ENCODE results near the gene ARNT2.

The ARNT2 gene

GRCh38 chr15:80556694-80557367 lies 152.6 kb downstream of the ARNT2 start:
- TF ChIP-seq CTCF (IDR thresholded peaks at IDR 0.05; ENCODE audit: low read depth, low read length, missing control alignments): no peak
- no peak overlapping the region for H3K4me3 ChIP-seq (replicated peaks; ENCODE audit: low read depth, low read length)
- DNase-seq (ENCODE audit: extremely low read depth, low read depth): no peak

GRCh38 chr15:80557441-80558234 lies 153.5 kb downstream of the ARNT2 start:
- H3K4me3 ChIP-seq (replicated peaks; ENCODE audit: low read depth, low read length): no peak overlapping the region
- no peak for TF ChIP-seq CTCF (IDR thresholded peaks at IDR 0.05; ENCODE audit: low read depth, low read length, missing control alignments)
- no peak for DNase-seq (ENCODE audit: extremely low read depth, low read depth)

DNA sequence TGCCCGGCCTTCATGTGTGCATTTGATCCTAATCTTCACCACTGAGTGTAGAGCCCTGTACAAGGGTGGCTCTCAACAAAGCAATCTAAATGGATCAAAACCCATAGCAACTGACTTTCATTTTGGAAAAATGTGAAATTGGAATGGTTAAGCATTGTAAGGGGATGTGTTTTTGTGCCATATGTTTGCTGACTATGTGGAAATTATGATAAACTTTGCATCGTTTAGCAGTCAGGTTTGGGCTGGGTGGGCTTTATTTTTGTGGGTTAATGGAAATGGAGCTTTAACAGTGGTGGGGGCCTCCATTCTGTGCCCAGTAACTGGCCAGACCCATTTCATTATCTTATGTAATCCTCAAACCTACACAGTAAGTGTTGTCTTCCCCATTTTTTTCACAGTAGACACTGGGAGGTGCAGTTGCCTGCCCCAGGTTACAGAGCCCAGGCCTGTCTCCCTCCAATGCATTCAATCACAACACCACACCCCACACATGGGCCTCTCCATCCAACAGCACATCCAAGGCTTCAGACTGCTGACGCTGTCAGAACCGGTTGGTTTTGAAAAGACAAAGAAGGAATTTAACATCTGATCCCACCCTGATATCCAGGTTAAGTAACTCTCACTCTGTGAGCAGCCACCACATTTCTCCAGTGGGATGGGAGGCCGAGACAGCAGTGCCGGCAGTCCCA lies 154.6 kb downstream of the ARNT2 start:
- no peak overlapping the region for H3K4me3 ChIP-seq (replicated peaks; ENCODE audit: low read depth, low read length)
- TF ChIP-seq CTCF (IDR thresholded peaks at IDR 0.05; ENCODE audit: low read depth, low read length, missing control alignments): no peak
- no peak for DNase-seq (ENCODE audit: extremely low read depth, low read depth)

- no peak overlapping the region for H3K4me3 ChIP-seq (replicated peaks; ENCODE audit: low read depth, low read length)
- DNase-seq (ENCODE audit: extremely low read depth, low read depth): no peak
- TF ChIP-seq CTCF (IDR thresholded peaks at IDR 0.05; ENCODE audit: low read depth, low read length, missing control alignments): no peak
These were observed 155.1 kb downstream of the ARNT2 start for GRCh38 chr15:80559320-80559693.

- DNase-seq (ENCODE audit: extremely low read depth, low read depth): no peak
- H3K4me3 ChIP-seq (replicated peaks; ENCODE audit: low read depth, low read length): no peak overlapping the region
- TF ChIP-seq CTCF (IDR thresholded peaks at IDR 0.05; ENCODE audit: low read depth, low read length, missing control alignments): no peak
These were observed 155.6 kb downstream of the ARNT2 start for GRCh38 chr15:80559761-80560160.

DNA sequence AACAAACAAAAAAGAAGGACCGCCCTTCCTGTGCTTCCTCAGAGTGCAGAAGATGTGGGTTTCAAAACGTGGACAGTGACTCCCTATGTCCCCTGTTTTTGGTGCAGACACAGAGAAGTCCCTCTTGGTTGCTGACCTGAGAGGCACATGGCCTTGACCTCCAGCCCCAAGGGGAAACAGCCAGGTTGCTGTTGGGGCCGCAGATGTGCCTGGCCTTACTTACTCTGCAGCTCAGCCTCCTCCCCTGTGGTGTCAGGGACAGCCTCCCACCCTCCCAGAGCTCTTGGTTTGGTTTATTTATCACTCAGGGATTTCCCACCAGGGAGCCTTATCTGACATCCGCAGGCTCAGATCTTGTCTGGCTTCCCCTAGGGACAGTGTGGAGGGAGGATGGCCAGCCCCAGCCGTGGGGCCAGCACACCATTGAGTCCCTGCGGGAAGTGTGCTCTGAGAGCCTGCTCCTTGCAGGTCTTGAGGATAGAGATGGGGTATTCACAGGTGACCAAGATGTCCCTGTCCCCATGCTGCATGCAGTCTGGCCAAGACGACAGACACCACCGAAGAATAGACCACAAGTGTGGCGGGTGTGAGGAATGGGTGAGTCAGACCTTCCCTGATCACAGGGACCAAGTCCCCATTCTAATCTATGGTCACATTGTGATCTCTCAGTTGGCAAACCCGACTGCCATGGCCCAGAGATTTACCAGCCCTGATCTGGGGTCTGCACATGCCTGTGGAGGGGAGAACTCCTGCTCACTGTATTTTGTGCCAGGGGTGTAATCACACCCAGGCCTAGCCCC lies 156.6 kb downstream of the ARNT2 start:
- no peak overlapping the region for H3K4me3 ChIP-seq (replicated peaks; ENCODE audit: low read depth, low read length)
- TF ChIP-seq CTCF (IDR thresholded peaks at IDR 0.05; ENCODE audit: low read depth, low read length, missing control alignments): no peak
- DNase-seq (ENCODE audit: extremely low read depth, low read depth): no peak

Measured in HFF-Myc (cell line).